Nephron progenitor cell (in vitro differentiated cells): ENCODE results near the gene FBXO17.
A peak's percentile ranks its signal among the peaks of the same experiment; 100 is the strongest.

ENCODE experiments used
- DNase-seq: peaks from one replicate; pipeline ENCODE4 v3.0.0; 2021
- H3K27ac Mint-ChIP-seq: 2 replicates; pipeline ENCODE4 v1.8.0; 2021; ENCODE audit warnings: mild to moderate bottlenecking, moderate library complexity, mixed read lengths
- H3K27me3 Mint-ChIP-seq: 2 replicates; pipeline ENCODE4 v1.8.0; 2021; ENCODE audit warnings: mild to moderate bottlenecking, low read depth, mixed read lengths; ENCODE audit not compliant: poor library complexity
- H3K36me3 Mint-ChIP-seq: 2 replicates; pipeline ENCODE4 v1.8.0; 2021; ENCODE audit warnings: low read depth, mixed read lengths
- H3K4me1 Mint-ChIP-seq: 2 replicates; pipeline ENCODE4 v1.8.0; 2021; ENCODE audit warnings: mixed read lengths
- H3K4me3 Mint-ChIP-seq: 2 replicates; pipeline ENCODE4 v1.8.0; 2021; ENCODE audit warnings: mild to moderate bottlenecking, moderate library complexity, mixed read lengths
- H3K9me3 Mint-ChIP-seq: 2 replicates; pipeline ENCODE4 v1.8.0; 2021; ENCODE audit warnings: mild to moderate bottlenecking, moderate library complexity, mixed read lengths
- CTCF ChIP-seq: fragments of 200-600 bp; sonication (generic); IDR thresholded peaks from 2 replicates; pipeline ENCODE4 v1.5.0; 2021; ENCODE audit warnings: antibody characterized with exemption

Gene FBXO17

GRCh38 chr19:39014037-39014436 is 38.5 kb upstream of the FBXO17 start:
- TF ChIP-seq CTCF = no peak
- Mint-ChIP-seq H3K27me3 (peaks cover 30% of the 10 kb centered on the region), H3K36me3 (peaks cover 4% of the 10 kb centered on the region), H3K4me1 (no peaks in the 10 kb centered on the region), H3K27ac (peak overlapping the region; percentile 32), H3K4me3 (no peak overlapping the region), H3K9me3 (peaks cover 3% of the 10 kb centered on the region)
- DNase-seq = no peak

GRCh38 chr19:39009001-39009400 is 33.5 kb upstream of the FBXO17 start:
- H3K36me3 Mint-ChIP-seq = peaks cover 4% of the 10 kb centered on the region
- peaks cover 32% of the 10 kb centered on the region for H3K27me3 Mint-ChIP-seq
- H3K9me3 Mint-ChIP-seq = peaks cover 3% of the 10 kb centered on the region
- DNase-seq = no peak
- H3K4me1 Mint-ChIP-seq = peaks cover 9% of the 10 kb centered on the region
- no peak for TF ChIP-seq CTCF
- no peak overlapping the region for H3K27ac Mint-ChIP-seq
- no peak overlapping the region for H3K4me3 Mint-ChIP-seq

GRCh38 chr19:39008137-39008536 is 32.6 kb upstream of the FBXO17 start:
- peaks cover 4% of the 10 kb centered on the region for H3K36me3 Mint-ChIP-seq
- no peak for TF ChIP-seq CTCF
- H3K27me3 Mint-ChIP-seq = peaks cover 34% of the 10 kb centered on the region
- no peak for DNase-seq
- H3K9me3 Mint-ChIP-seq = peaks cover 3% of the 10 kb centered on the region
- H3K4me1 Mint-ChIP-seq = peaks cover 9% of the 10 kb centered on the region
- H3K27ac Mint-ChIP-seq = no peak overlapping the region
- no peak overlapping the region for H3K4me3 Mint-ChIP-seq

GRCh38 chr19:39007096-39007495 is 31.6 kb upstream of the FBXO17 start:
- Mint-ChIP-seq H3K4me1 (peaks cover 9% of the 10 kb centered on the region), H3K27me3 (peaks cover 35% of the 10 kb centered on the region), H3K4me3 (no peak overlapping the region), H3K27ac (no peak overlapping the region), H3K9me3 (no peaks in the 10 kb centered on the region), H3K36me3 (no peaks in the 10 kb centered on the region)
- no peak for DNase-seq
- no peak for TF ChIP-seq CTCF

- peaks cover 15% of the 10 kb centered on the region for H3K4me1 Mint-ChIP-seq
- H3K27me3 Mint-ChIP-seq = peaks cover 39% of the 10 kb centered on the region
- H3K4me3 Mint-ChIP-seq = no peak overlapping the region
- no peak for TF ChIP-seq CTCF
- no peaks in the 10 kb centered on the region for H3K36me3 Mint-ChIP-seq
- H3K27ac Mint-ChIP-seq = no peak overlapping the region
- DNase-seq = no peak
- no peaks in the 10 kb centered on the region for H3K9me3 Mint-ChIP-seq
Observed at GRCh38 chr19:39004403-39004802, 28.9 kb upstream of the FBXO17 start.

GRCh38 chr19:39003796-39004195 is 28.3 kb upstream of the FBXO17 start:
- TF ChIP-seq CTCF = no peak
- H3K36me3 Mint-ChIP-seq = no peaks in the 10 kb centered on the region
- no peak for DNase-seq
- H3K4me3 Mint-ChIP-seq = no peak overlapping the region
- H3K27ac Mint-ChIP-seq = no peak overlapping the region
- H3K4me1 Mint-ChIP-seq = peaks cover 15% of the 10 kb centered on the region
- H3K9me3 Mint-ChIP-seq = no peaks in the 10 kb centered on the region
- H3K27me3 Mint-ChIP-seq = peaks cover 39% of the 10 kb centered on the region
